Mesenteric fat pad (tissue), 1 donor: ENCODE data around the gene MYLK2. TPM values are rescaled to one million over a fixed set of nuclear protein-coding genes. Genes with fewer than 3 reads are reported as not detected.

Experiments
- DNase-seq: peaks from one replicate; pipeline ENCODE4 v3.0.0-alpha.2; 2020; ENCODE audit warnings: low spot score
- total RNA-seq: library from RNA; stranded (reverse); fragmentation: NEBNext Ultra II Directional; extraction: Animal tissue kit (Norgen Biotek cat#: 25700); gene quantifications from one replicate; pipeline ENCODE4 v1.2.1, GENCODE V29; 2021
- donor health status: DM: yes; HTN: yes; CAD: no.

Gene MYLK2
- total RNA-seq, 1 donor from 2014 or later = not detected

GRCh38 chr20:31870726-31871617, 51.8 kb downstream of the MYLK2 start:
- peak; percentile 53 for DNase-seq

- DNase-seq = no peak
These were observed 52.4 kb downstream of the MYLK2 start for GRCh38 chr20:31871618-31871954.

GRCh38 chr20:31872406-31872805, 53.2 kb downstream of the MYLK2 start:
- DNase-seq = no peak

- DNase-seq = no peak
These were observed 56.5 kb downstream of the MYLK2 start for GRCh38 chr20:31875671-31876070.

- no peak for DNase-seq
These were observed 58.5 kb downstream of the MYLK2 start for GRCh38 chr20:31877684-31878083.

DNA sequence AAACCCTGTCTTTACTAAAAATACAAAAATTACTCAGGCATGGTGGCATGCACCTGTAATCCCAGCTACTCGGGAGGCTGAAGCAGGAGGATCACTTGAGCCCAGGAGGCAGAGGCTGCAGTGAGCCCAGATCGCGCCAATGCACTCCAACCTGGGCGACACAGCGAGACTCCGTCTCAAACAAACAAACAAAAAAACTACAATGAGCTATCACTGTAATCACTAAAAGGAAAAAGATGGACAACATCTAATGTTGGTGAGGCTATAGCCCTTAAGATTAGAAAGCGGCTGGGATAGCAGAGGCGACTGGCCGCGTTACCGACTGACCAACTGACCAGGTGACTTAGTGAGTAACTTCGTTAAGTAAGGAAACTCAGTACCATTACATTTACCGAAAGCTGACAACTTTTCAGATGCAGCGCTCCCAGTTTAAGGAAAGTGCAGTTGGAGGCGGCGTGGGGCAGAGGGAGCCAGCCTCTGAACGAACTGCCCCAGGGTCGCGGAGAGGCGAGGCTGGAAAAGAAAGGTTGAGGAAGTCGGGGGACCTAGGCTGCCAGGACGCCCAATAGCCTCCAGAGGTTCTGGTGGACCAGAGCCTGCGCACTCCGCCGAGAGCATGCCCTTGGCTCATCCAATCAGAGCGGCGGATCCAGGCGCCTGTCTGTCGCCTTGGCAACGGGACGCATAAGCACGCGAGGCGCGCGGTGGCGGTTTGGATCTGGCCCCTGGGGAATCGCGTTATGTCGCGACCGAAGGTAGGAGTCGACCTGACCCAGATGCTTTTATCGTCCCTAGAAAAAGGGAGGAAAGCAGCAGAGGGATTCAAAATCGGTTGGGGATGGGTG, 60.2 kb downstream of the MYLK2 start:
- peak; percentile 97 for DNase-seq

- DNase-seq = no peak
These were observed 62.8 kb downstream of the MYLK2 start for GRCh38 chr20:31881945-31882344.

DNA sequence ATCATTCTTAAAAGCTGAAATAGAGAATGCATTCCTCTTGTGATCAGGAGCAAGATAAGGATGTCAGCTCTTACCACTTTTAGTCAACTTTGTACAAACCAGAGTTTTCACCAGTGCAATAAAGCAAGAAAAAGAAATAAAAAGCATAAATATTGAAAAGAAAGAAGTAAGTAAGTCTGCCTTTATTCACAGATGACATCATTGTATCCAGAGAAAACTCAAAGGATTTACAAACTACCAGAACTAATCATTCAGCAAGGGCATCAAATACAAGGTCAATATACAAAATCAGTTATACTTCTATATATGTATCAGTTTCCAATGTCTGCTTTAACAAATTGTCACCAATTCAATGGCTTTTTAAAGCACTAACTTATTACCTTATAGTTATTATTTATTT, 64.7 kb downstream of the MYLK2 start:
- no peak for DNase-seq

Other genes starting within 250 kb of the MYLK2 start
- 223 TPM for gene ID1, start 214.1 kb upstream of the MYLK2 start, total RNA-seq
- 2.3 TPM for gene COX4I2, start 181.4 kb upstream of the MYLK2 start, total RNA-seq
- gene BCL2L1, start 96.5 kb upstream of the MYLK2 start, total RNA-seq = 135 TPM
- 1.1 TPM for gene TPX2, start 80.1 kb upstream of the MYLK2 start, total RNA-seq
- not detected for gene FOXS1, start 26.2 kb downstream of the MYLK2 start, total RNA-seq
- 0.77 TPM for gene DUSP15, start 51.2 kb downstream of the MYLK2 start, total RNA-seq
- 0.13 TPM for gene TTLL9, start 51.3 kb downstream of the MYLK2 start, total RNA-seq
- 5.9 TPM for gene PDRG1, start 132.7 kb downstream of the MYLK2 start, total RNA-seq
- not detected for gene XKR7, start 148.8 kb downstream of the MYLK2 start, total RNA-seq
- 10.4 TPM for gene CCM2L, start 191.1 kb downstream of the MYLK2 start, total RNA-seq
- gene HCK, start 232.9 kb downstream of the MYLK2 start, total RNA-seq = 35.1 TPM